ENCODE measurements around the gene DCDC2C. TPM values are rescaled to one million over a fixed set of nuclear protein-coding genes. Genes with fewer than 3 reads are reported as not detected.

Gene DCDC2C
- polyA plus RNA-seq, 1 donor from 2014 or later, result not detected

DNA sequence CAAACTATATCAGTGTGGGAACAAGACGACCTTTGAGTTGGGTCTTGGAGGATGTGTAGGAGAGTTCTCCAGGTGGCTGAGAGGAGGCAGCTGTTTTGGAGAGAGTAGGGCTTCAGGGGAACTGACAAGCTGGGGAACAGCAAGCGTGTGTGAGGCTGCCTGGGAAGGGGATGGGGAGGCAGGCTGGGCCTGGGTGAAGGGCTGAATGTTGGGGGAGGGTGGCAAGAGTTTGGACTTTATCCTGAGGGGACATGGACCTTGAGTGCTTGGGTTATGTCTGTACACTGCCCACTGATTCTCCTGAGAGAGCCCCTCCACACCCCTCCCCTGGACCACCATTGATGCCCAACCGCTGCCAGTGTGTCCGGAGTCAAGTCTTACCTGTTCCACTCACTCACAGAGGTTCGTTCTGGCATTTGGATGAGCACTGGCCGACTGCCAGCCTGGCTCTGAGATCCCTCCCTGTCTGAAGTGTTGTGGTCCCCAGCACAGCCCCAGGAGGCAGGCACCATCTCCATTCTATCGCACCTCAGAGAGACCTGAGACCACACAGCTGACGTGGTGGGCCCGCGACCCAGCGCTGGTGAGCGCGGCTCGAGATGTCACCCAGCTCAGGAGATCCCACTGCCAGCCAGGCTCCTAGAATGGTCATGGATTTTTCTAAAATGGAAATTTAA is 59.5 kb downstream of the DCDC2C start:
- no peak overlapping the region for H3K9ac ChIP-seq (ENCODE audit: low read length)
- H4K20me1 ChIP-seq (ENCODE audit: insufficient read depth), result no peaks in the 10 kb centered on the region
- no peak for TF ChIP-seq REST (IDR thresholded peaks at IDR 0.05; ENCODE audit: borderline replicate concordance)
- TF ChIP-seq TAF1 (IDR thresholded peaks at IDR 0.05; ENCODE audit: low read depth), result no peak
- TF ChIP-seq EP300 (conservative IDR thresholded peaks at IDR 0.05; ENCODE audit: poor library complexity, severe bottlenecking), result no peak
- no peak for TF ChIP-seq SMC3 (conservative IDR thresholded peaks at IDR 0.05; ENCODE audit: poor library complexity)
- TF ChIP-seq, protein P1, sequence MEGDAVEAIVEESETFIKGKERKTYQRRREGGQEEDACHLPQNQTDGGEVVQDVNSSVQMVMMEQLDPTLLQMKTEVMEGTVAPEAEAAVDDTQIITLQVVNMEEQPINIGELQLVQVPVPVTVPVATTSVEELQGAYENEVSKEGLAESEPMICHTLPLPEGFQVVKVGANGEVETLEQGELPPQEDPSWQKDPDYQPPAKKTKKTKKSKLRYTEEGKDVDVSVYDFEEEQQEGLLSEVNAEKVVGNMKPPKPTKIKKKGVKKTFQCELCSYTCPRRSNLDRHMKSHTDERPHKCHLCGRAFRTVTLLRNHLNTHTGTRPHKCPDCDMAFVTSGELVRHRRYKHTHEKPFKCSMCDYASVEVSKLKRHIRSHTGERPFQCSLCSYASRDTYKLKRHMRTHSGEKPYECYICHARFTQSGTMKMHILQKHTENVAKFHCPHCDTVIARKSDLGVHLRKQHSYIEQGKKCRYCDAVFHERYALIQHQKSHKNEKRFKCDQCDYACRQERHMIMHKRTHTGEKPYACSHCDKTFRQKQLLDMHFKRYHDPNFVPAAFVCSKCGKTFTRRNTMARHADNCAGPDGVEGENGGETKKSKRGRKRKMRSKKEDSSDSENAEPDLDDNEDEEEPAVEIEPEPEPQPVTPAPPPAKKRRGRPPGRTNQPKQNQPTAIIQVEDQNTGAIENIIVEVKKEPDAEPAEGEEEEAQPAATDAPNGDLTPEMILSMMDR (IDR thresholded peaks at IDR 0.05; ENCODE audit: poor library complexity, severe bottlenecking), result no peak
- no peak for TF ChIP-seq POLR2AphosphoS5 (IDR thresholded peaks at IDR 0.05)
- TF ChIP-seq RAD21 (conservative IDR thresholded peaks at IDR 0.05), result no peak
- no peak for TF ChIP-seq MXI1 (conservative IDR thresholded peaks at IDR 0.05; ENCODE audit: poor library complexity, severe bottlenecking)
- no peak for TF ChIP-seq EZH2 (IDR thresholded peaks at IDR 0.05; ENCODE audit: borderline replicate concordance, insufficient read depth, low read length, poor library complexity, severe bottlenecking)
- no peaks in the 10 kb centered on the region for H3K79me2 ChIP-seq (replicated peaks; ENCODE audit: insufficient read depth, low read length)
- no peaks in the 10 kb centered on the region for H3K9me2 ChIP-seq (ENCODE audit: insufficient read depth, low read length)
- H3K27me3 ChIP-seq (ENCODE audit: insufficient read depth, low read depth, low read length), result no peaks in the 10 kb centered on the region
- H3K36me3 ChIP-seq (ENCODE audit: insufficient read depth, low read length), result no peaks in the 10 kb centered on the region
- no peak overlapping the region for H3K4me2 ChIP-seq (ENCODE audit: low read length)
- no peak overlapping the region for H3K4me3 ChIP-seq (ENCODE audit: low read length)
- no peak overlapping the region for H3K27ac ChIP-seq (ENCODE audit: low read length)
- H3K9me3 ChIP-seq (ENCODE audit: low read length), result no peaks in the 10 kb centered on the region
- H2AFZ ChIP-seq (ENCODE audit: low read depth, low read length), result no peak overlapping the region
- no peaks in the 10 kb centered on the region for H3F3A ChIP-seq (ENCODE audit: insufficient read depth, low read length, poor library complexity, severe bottlenecking)

DNA sequence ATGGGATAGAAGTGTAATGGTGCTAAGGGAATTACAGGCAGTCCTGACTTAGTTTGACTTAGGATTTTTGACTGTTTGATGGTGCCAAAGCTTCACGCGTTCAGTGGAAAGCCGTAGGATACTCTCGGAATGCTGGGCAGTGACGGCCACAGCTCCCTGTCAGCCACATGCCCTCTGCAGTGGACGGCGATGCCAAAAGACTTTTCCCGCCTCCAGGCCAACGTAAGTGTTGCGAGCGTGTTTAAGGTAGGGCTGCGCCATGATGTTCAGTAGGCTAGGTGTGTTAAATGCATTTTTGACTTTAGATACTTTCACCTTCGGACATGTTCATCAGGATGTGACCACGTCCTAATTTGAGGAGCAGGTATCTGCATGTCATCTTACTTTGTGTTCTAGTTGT is 63.4 kb downstream of the DCDC2C start:
- Histone ChIP-seq H3K4me2 (ENCODE audit: low read length) (no peak overlapping the region), H3K9ac (ENCODE audit: low read length) (no peak overlapping the region), H3F3A (ENCODE audit: insufficient read depth, low read length, poor library complexity, severe bottlenecking) (no peaks in the 10 kb centered on the region), H4K20me1 (ENCODE audit: insufficient read depth) (no peaks in the 10 kb centered on the region), H3K27me3 (ENCODE audit: insufficient read depth, low read depth, low read length) (no peaks in the 10 kb centered on the region), H3K27ac (ENCODE audit: low read length) (no peak overlapping the region), H3K9me2 (ENCODE audit: insufficient read depth, low read length) (no peaks in the 10 kb centered on the region), H3K36me3 (ENCODE audit: insufficient read depth, low read length) (no peaks in the 10 kb centered on the region), H2AFZ (ENCODE audit: low read depth, low read length) (no peak overlapping the region), H3K9me3 (ENCODE audit: low read length) (no peaks in the 10 kb centered on the region), H3K4me3 (ENCODE audit: low read length) (no peak overlapping the region), H3K79me2 (replicated peaks; ENCODE audit: insufficient read depth, low read length) (no peaks in the 10 kb centered on the region)
- TF ChIP-seq EP300 (conservative IDR thresholded peaks at IDR 0.05; ENCODE audit: poor library complexity, severe bottlenecking), result no peak
- no peak for TF ChIP-seq REST (IDR thresholded peaks at IDR 0.05; ENCODE audit: borderline replicate concordance)
- TF ChIP-seq, protein P1 (IDR thresholded peaks at IDR 0.05; ENCODE audit: poor library complexity, severe bottlenecking), result no peak
- TF ChIP-seq EZH2 (IDR thresholded peaks at IDR 0.05; ENCODE audit: borderline replicate concordance, insufficient read depth, low read length, poor library complexity, severe bottlenecking), result no peak
- no peak for TF ChIP-seq MXI1 (conservative IDR thresholded peaks at IDR 0.05; ENCODE audit: poor library complexity, severe bottlenecking)
- TF ChIP-seq TAF1 (IDR thresholded peaks at IDR 0.05; ENCODE audit: low read depth), result no peak
